SK-N-SH (cell line): ENCODE data around the gene SUMF2. TPM values are rescaled to one million over a fixed set of nuclear protein-coding genes. Genes with fewer than 3 reads are reported as not detected.
A peak's percentile ranks its signal among the peaks of the same experiment; 100 is the strongest.
"Not testable (repeated sequence)": the region's sequence is repeated elsewhere in the genome, so short reads cannot be mapped to it uniquely, and the experiment has no call there.

ENCODE experiments used
- CTCF ChIA-PET: fragments of 300-600, 350-600 bp; formaldehyde crosslinking; extraction: SDS; loops from one replicate; lab custom pipeline; 2021; lab: Yijun Ruan, JAX
- POLR2A ChIA-PET: fragments of 350-600 bp; sonication (Branson Sonifier 250); formaldehyde crosslinking; extraction: SDS; loops from one replicate; lab custom pipeline; 2020; ENCODE audit warnings: antibody characterized with exemption, inconsistent platforms; lab: Yijun Ruan, JAX
- DNase-seq: peaks from one replicate; pipeline ENCODE4 v3.0.0; 2012
- H2AFZ ChIP-seq: fragments of 200-600 bp; sonication (generic); 2 replicates; pipeline ENCODE4 v1.8.1; 2016; ENCODE audit warnings: antibody characterized with exemption, mild to moderate bottlenecking, low read depth
- H3F3A ChIP-seq: fragments of 200-600 bp; sonication (generic); replicated peaks from 2 replicates; pipeline ENCODE3; 2016; ENCODE audit warnings: antibody characterized with exemption, mild to moderate bottlenecking; ENCODE audit not compliant: insufficient read depth
- H3K27ac ChIP-seq, 2 experiments: fragments of 200-500 bp in 1 of 2; fragments of 200-600 bp in 1 of 2; sonication (Bioruptor generic) in 1 of 2; sonication (generic), shearing (Covaris generic) in 1 of 2; 2 replicates each; pipeline versions ENCODE4 v1.5.1 to v1.6.1; 2014 to 2016; ENCODE audit warnings: low read depth in 2 of 2, inconsistent platforms in 1 of 2, low read length in 1 of 2, mild to moderate bottlenecking in 1 of 2, mixed read lengths in 1 of 2
- H3K27me3 ChIP-seq: fragments of 200-600 bp; sonication (generic), shearing (Covaris generic); 2 replicates; pipeline ENCODE4 v1.6.1; 2016; ENCODE audit warnings: mixed run types; ENCODE audit not compliant: insufficient read depth
- H3K36me3 ChIP-seq, 2 experiments: fragments of 200-500 bp in 1 of 2; fragments of 200-600 bp in 1 of 2; sonication (Bioruptor generic) in 1 of 2; sonication (generic) in 1 of 2; replicated peaks in 1 of 2; 2 replicates each; pipeline versions ENCODE3 to v1.5.1; 2014 to 2016; ENCODE audit warnings: low read length in 1 of 2, mild to moderate bottlenecking in 1 of 2; ENCODE audit not compliant: insufficient read depth in 2 of 2, control insufficient read depth in 1 of 2
- H3K4me1 ChIP-seq, 2 experiments: fragments of 200-500 bp in 1 of 2; fragments of 200-600 bp in 1 of 2; sonication (Bioruptor generic) in 1 of 2; sonication (generic), shearing (Covaris generic) in 1 of 2; 2 replicates each; pipeline versions ENCODE4 v1.5.1 to v1.6.1; 2014 to 2016; ENCODE audit warnings: low read depth in 1 of 2, low read length in 1 of 2, mixed run types in 1 of 2; ENCODE audit not compliant: insufficient read depth in 2 of 2, control insufficient read depth in 1 of 2
- H3K4me2 ChIP-seq: fragments of 200-600 bp; sonication (generic), shearing (Covaris generic); 2 replicates; pipeline ENCODE4 v1.6.1; 2017; ENCODE audit warnings: mixed run types
- H3K4me3 ChIP-seq, 2 experiments: fragments of 200-500 bp in 1 of 2; fragments of 200-600 bp in 1 of 2; sonication (Bioruptor generic) in 1 of 2; sonication (generic), shearing (Covaris generic) in 1 of 2; 2 replicates each; pipeline versions ENCODE4 v1.5.1 to v1.8.1; 2014 to 2016; ENCODE audit warnings: low read depth in 2 of 2, inconsistent platforms in 1 of 2, low read length in 1 of 2, mild to moderate bottlenecking in 1 of 2, mixed read lengths in 1 of 2, moderate library complexity in 1 of 2
- H3K79me2 ChIP-seq: fragments of 200-600 bp; sonication (generic); 2 replicates; pipeline ENCODE4 v1.8.1; 2017; ENCODE audit warnings: mild to moderate bottlenecking; ENCODE audit not compliant: insufficient read depth
- H3K9ac ChIP-seq: fragments of 200-600 bp; sonication (generic); 2 replicates; pipeline ENCODE4 v1.6.1; 2017; ENCODE audit warnings: mixed run types
- H3K9me2 ChIP-seq: fragments of 200-600 bp; sonication (generic); 2 replicates; pipeline ENCODE4 v1.6.1; 2017; ENCODE audit warnings: mixed run types
- H3K9me3 ChIP-seq: fragments of 200-600 bp; sonication (generic); 2 replicates; pipeline ENCODE4 v1.6.1; 2017; ENCODE audit warnings: mixed run types, mild to moderate bottlenecking, moderate library complexity
- H4K20me1 ChIP-seq: fragments of 200-600 bp; sonication (generic); 2 replicates; pipeline ENCODE4 v1.6.1; 2017; ENCODE audit warnings: mild to moderate bottlenecking, mixed run types; ENCODE audit not compliant: insufficient read depth
- CHD2 ChIP-seq: fragments of 150-350 bp; IDR thresholded peaks from 2 replicates; pipeline ENCODE4 v1.6.1; 2018; ENCODE audit warnings: low read length; ENCODE audit not compliant: partially characterized antibody
- EP300 ChIP-seq, 2 experiments: IDR thresholded peaks; 2 replicates each; pipeline versions ENCODE4 v1.4.0 to v1.6.1; 2012; ENCODE audit warnings: borderline replicate concordance in 1 of 2, low read depth in 1 of 2, low read length in 1 of 2
- FOXM1 ChIP-seq: IDR thresholded peaks from 2 replicates; pipeline ENCODE4 v1.4.0; 2012; ENCODE audit warnings: low read depth, mild to moderate bottlenecking
- GABPA ChIP-seq: IDR thresholded peaks from 2 replicates; pipeline ENCODE4 v1.4.0; 2012; ENCODE audit warnings: low read depth, mild to moderate bottlenecking
- GATA2 ChIP-seq: sonication (generic); formaldehyde crosslinking; IDR thresholded peaks from 2 replicates; pipeline ENCODE4 v1.5.0; 2020; ENCODE audit warnings: mild to moderate bottlenecking, missing genetic modification reagents
- IRF3 ChIP-seq: fragments of 150-350 bp; IDR thresholded peaks from 2 replicates; pipeline ENCODE4 v1.6.1; 2016; ENCODE audit warnings: mild to moderate bottlenecking, low read depth, low read length
- JUND ChIP-seq: IDR thresholded peaks from 2 replicates; pipeline ENCODE4 v1.4.0; 2012
- MAX ChIP-seq: IDR thresholded peaks from 2 replicates; pipeline ENCODE4 v1.4.0; 2012; ENCODE audit warnings: low read depth
- NFIC ChIP-seq: IDR thresholded peaks from 2 replicates; pipeline ENCODE4 v1.4.0; 2012; ENCODE audit warnings: borderline replicate concordance
- PBX3 ChIP-seq: IDR thresholded peaks from 2 replicates; pipeline ENCODE4; 2012
- POLR2AphosphoS5 ChIP-seq: IDR thresholded peaks from 2 replicates; pipeline ENCODE4 v1.6.1; 2012; ENCODE audit warnings: low read depth, low read length
- RAD21 ChIP-seq: IDR thresholded peaks from 2 replicates; pipeline ENCODE4 v1.6.1; 2012; ENCODE audit warnings: mild to moderate bottlenecking, low read length
- RCOR1 ChIP-seq: fragments of 150-350 bp; IDR thresholded peaks from 2 replicates; pipeline ENCODE4 v1.6.1; 2017; ENCODE audit warnings: antibody characterized with exemption, low read length
- RFX5 ChIP-seq: IDR thresholded peaks from 2 replicates; pipeline ENCODE4 v1.6.1; 2012; ENCODE audit warnings: mild to moderate bottlenecking, improper control_type of control experiment, low read length
- RXRA ChIP-seq: IDR thresholded peaks from 2 replicates; pipeline ENCODE4 v1.4.0; 2012; ENCODE audit warnings: low read depth, mild to moderate bottlenecking, borderline replicate concordance
- SIN3A ChIP-seq: IDR thresholded peaks from 2 replicates; pipeline ENCODE4 v1.6.1; 2012; ENCODE audit warnings: low read depth, mild to moderate bottlenecking, low read length, moderate library complexity, borderline replicate concordance
- TAF1 ChIP-seq: IDR thresholded peaks from 2 replicates; pipeline ENCODE4 v1.6.1; 2012; ENCODE audit warnings: low read depth, mild to moderate bottlenecking, low read length, moderate library complexity, borderline replicate concordance
- TCF12 ChIP-seq: IDR thresholded peaks from 2 replicates; pipeline ENCODE4 v1.4.0; 2012
- TEAD4 ChIP-seq: IDR thresholded peaks from 2 replicates; pipeline ENCODE4 v1.4.0; 2012; ENCODE audit warnings: mild to moderate bottlenecking, borderline replicate concordance; ENCODE audit not compliant: insufficient read depth
- ZBTB33 ChIP-seq: IDR thresholded peaks from 2 replicates; pipeline ENCODE4 v1.4.0; 2012; ENCODE audit warnings: low read depth, borderline replicate concordance
- WGBS: methylation state at CpG from one replicate; pipeline ENCODE4 v1.1.6; 2017; ENCODE audit warnings: low lambda C conversion rate; 5-methylcytosine and 5-hydroxymethylcytosine counted together
- polyA plus RNA-seq, 3 experiments: library from polyadenylated mRNA; depleted of rRNA; stranded (reverse); fragments of >200 nt; gene quantifications; 2 replicates each; pipeline ENCODE4 v1.2.3, GENCODE V29; 2012

SUMF2 gene
- polyA plus RNA-seq, 1 of the 3 experiments (the other 2 are of a cell fraction), result 162 TPM

GRCh38 chr7:56047446-56048116 lies 16.5 kb upstream of the SUMF2 start:
- Histone ChIP-seq H3K9ac (peak overlapping the region; percentile 23; the same call in 1 of the 2 replicates), H3K4me2 (peak overlapping the region; percentile 87), H3K4me1 (peaks cover 16 to 31% of the 10 kb centered on the region in 2 experiments; a peak in 3 of 4 replicates), H3F3A (peaks cover 50% of the 10 kb centered on the region), H3K79me2 (peaks cover 74% of the 10 kb centered on the region), H3K27ac (peak overlapping the region; percentile 44 to 85; a peak in 3 of 4 replicates)
- POLR2A ChIA-PET, result interaction anchor here (0.6 to 0.7 kb wide), 2 partner anchors 13 to 58 kb away, joined by 3 read pairs; partner anchors contain the start of gene CHCHD2
- WGBS, result 77% methylated on average over 11 of the region's 11 CpGs
- CTCF ChIA-PET, result interaction anchor here (0.6 to 0.7 kb wide), 2 partner anchors 42 to 281 kb away, joined by 3 read pairs; no protein-coding TSS in a partner anchor
- H3K27me3 ChIP-seq, DNase-seq, H4K20me1 ChIP-seq, H2AFZ ChIP-seq, H3K4me3 ChIP-seq, H3K9me3 ChIP-seq, H3K9me2 ChIP-seq, H3K36me3 ChIP-seq: not testable (repeated sequence)
- peak in 1 of 2 experiments; percentile 29; a peak in 1 of 4 replicates for TF ChIP-seq EP300 (IDR thresholded peaks at IDR 0.05; ENCODE audit: borderline replicate concordance in 1 of 2, low read depth in 1 of 2, low read length in 1 of 2)

- CTCF ChIA-PET, result no interaction called here
- peak; percentile 30; the same call in 1 of the 2 replicates for TF ChIP-seq MAX
- no peak; the same call in 1 of the 2 replicates for TF ChIP-seq RCOR1
- peak; percentile 93 for TF ChIP-seq POLR2AphosphoS5
- peak; percentile 99 for TF ChIP-seq TCF12
- no peak for TF ChIP-seq RAD21
- 0 out of 2 replicates have a peak, but pooled peaks have one; percentile 43 for TF ChIP-seq SIN3A
- peak; percentile 95 for TF ChIP-seq NFIC
- TF ChIP-seq PBX3, result peak; percentile 97
- TF ChIP-seq EP300 (IDR thresholded peaks at IDR 0.05; ENCODE audit: borderline replicate concordance in 1 of 2, low read depth in 1 of 2, low read length in 1 of 2), result peak; percentile 83 to 92
- no peak for TF ChIP-seq RFX5
- peak; percentile 56; the same call in 1 of the 2 replicates for TF ChIP-seq FOXM1
- no peak; the same call in 1 of the 2 replicates for TF ChIP-seq GATA2 (CRISPR knock-in tag)
- TF ChIP-seq JUND, result peak; percentile 74
- TF ChIP-seq ZBTB33, result 0 out of 2 replicates have a peak, but pooled peaks have one; percentile 50
- peak; percentile 47; the same call in 1 of the 2 replicates for TF ChIP-seq RXRA
- peak; percentile 26; the same call in 1 of the 2 replicates for TF ChIP-seq GABPA
- no peak for TF ChIP-seq IRF3
- no peak for TF ChIP-seq CHD2
- peak; percentile 81 for TF ChIP-seq TEAD4
- no peak for TF ChIP-seq TAF1
- TF ChIP-seq, all 33 proteins: peak for 13
- H3K4me2 ChIP-seq, result peak overlapping the region; percentile 87
Observed at GRCh38 chr7:56048245-56048644, 15.8 kb upstream of the SUMF2 start.

More at GRCh38 chr7:56048245-56048644, 15.8 kb upstream of the SUMF2 start:
- peaks cover 50% of the 10 kb centered on the region for H3F3A ChIP-seq
- no peaks in the 10 kb centered on the region for H3K9me2 ChIP-seq
- no peaks in the 10 kb centered on the region for H4K20me1 ChIP-seq
- H3K4me1 ChIP-seq, result peaks cover 20 to 38% of the 10 kb centered on the region in 2 experiments; a peak in 3 of 4 replicates
- peak overlapping the region; percentile 1; the same call in 1 of the 2 replicates for H3K9ac ChIP-seq
- H3K27ac ChIP-seq, result peak overlapping the region; percentile 61 to 85
- H3K4me3 ChIP-seq, result peak overlapping the region in 1 of 2 experiments; percentile 37; a peak in 1 of 4 replicates
- POLR2A ChIA-PET, result no interaction called here
- peaks cover 74% of the 10 kb centered on the region for H3K79me2 ChIP-seq
- H2AFZ ChIP-seq, result no peak overlapping the region
- peaks cover 5 to 8% of the 10 kb centered on the region in 2 experiments for H3K36me3 ChIP-seq
- WGBS, result 12% methylated on average over 1 of the region's 1 CpG
- no peaks in the 10 kb centered on the region for H3K27me3 ChIP-seq
- DNase-seq, result no peak
- H3K9me3 ChIP-seq, result no peaks in the 10 kb centered on the region
